ENCODE data around the gene ZSWIM2.

The ZSWIM2 gene

DNA sequence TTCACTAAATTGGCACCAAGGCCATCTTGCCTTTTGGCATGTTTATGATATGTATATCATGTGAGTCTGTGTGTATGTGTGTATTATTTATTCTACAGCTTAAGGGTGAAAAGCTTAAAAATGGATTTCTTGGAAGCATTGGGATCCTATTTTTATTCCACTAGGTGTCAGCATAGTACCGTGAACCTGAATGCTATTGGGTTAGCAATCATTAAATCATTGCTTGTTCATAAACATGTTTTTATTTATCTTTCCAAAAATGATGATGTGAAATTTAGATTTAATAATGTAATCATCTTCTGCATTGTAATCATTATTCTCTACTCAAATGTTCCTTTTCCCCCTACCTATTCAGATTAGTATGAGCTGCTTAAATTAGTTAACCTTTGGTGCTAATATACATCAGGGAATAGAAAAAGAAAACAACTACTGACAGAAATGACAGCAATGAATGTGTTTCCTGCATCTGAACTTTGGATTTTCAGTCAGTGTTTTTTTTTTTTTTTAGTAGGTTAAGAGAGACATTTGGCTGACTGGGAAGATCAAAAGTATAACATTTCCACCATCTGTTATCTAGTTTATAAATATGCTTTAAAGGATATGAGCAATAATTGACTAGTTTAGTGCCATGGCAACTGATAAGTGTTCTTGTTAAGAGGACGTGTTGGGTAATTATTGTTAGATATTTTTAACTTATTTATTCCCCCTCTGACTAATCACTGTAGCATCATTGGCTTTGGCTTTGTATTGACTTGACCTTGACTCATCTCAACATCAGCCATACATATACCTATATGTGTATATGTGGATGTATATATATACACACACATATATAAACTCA is 14.1 kb upstream of the ZSWIM2 start:
- Histone ChIP-seq H4K8ac (ENCODE audit: low read depth, low read length) (no peak overlapping the region), H3K9me3 (ENCODE audit: insufficient read depth, low read depth, low read length) (no peaks in the 10 kb centered on the region), H2BK12ac (ENCODE audit: low read length) (no peak overlapping the region), H3K14ac (ENCODE audit: low read length) (no peak overlapping the region), H3K79me1 (ENCODE audit: low read length) (no peaks in the 10 kb centered on the region), H3K79me2 (ENCODE audit: control insufficient read depth, insufficient read depth, low read length, poor library complexity) (no peaks in the 10 kb centered on the region), H3K27ac (ENCODE audit: low read depth, low read length) (no peak overlapping the region), H3K4me2 (ENCODE audit: low read length) (no peak overlapping the region), H3K4me3 (ENCODE audit: low read depth, low read length) (no peak overlapping the region), H3K27me3 (ENCODE audit: insufficient read depth, low read length) (no peaks in the 10 kb centered on the region), H4K91ac (ENCODE audit: low read depth, low read length) (no peak overlapping the region), H2BK120ac (ENCODE audit: insufficient read depth, low read length, poor library complexity) (no peak overlapping the region), H3K36me3 (ENCODE audit: control insufficient read depth in 1 of 2, insufficient read depth in 2 of 2, low read length in 2 of 2) (no peaks in the 10 kb centered on the region), H3K4me1 (ENCODE audit: control insufficient read depth in 1 of 2, insufficient read depth in 2 of 2, low read length in 2 of 2) (no peaks in the 10 kb centered on the region), H3K18ac (ENCODE audit: low read length) (no peak overlapping the region), H4K12ac (ENCODE audit: low read depth, low read length) (no peak overlapping the region), H3K4ac (ENCODE audit: low read depth, low read length) (no peak overlapping the region), H3K9ac (ENCODE audit: low read length) (no peak overlapping the region), H3K23ac (ENCODE audit: low read length) (no peak overlapping the region), H2BK5ac (ENCODE audit: low read depth, low read length, poor library complexity) (no peak overlapping the region), H2AFZ (ENCODE audit: insufficient read depth, low read length, poor library complexity) (no peak overlapping the region), H2AK5ac (ENCODE audit: low read length) (no peak overlapping the region)
- peak in 1 of 2 donors; percentile 68 for DNase-seq
- no CpG with 5 or more reads among the region's 2 CpGs for WGBS (ENCODE audit: extremely low coverage, insufficient coverage, insufficient read length)

DNA sequence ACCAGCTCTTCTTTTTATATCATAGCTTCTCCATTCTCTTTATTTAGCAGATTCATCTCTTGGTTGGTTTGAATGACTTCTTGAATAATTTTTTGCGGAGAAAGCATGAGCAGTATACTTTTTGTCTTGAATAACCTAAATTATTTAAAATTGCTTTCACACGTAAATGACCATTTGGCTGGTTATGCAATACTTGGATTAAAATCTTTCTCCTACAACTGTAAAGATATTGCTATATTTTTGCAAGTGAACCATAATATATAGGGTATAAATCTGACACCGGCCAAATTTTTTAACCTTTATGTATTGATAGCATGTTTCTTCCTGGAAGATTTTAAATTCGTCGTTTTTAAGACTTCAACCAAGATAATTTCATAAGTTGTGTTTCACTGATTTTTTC is 6.2 kb upstream of the ZSWIM2 start:
- Histone ChIP-seq H3K4me2 (ENCODE audit: low read length) (no peak overlapping the region), H3K4ac (ENCODE audit: low read depth, low read length) (no peak overlapping the region), H3K79me2 (ENCODE audit: control insufficient read depth, insufficient read depth, low read length, poor library complexity) (no peaks in the 10 kb centered on the region), H3K27me3 (ENCODE audit: insufficient read depth, low read length) (no peaks in the 10 kb centered on the region), H4K91ac (ENCODE audit: low read depth, low read length) (no peak overlapping the region), H3K18ac (ENCODE audit: low read length) (no peak overlapping the region), H3K9me3 (ENCODE audit: insufficient read depth, low read depth, low read length) (no peaks in the 10 kb centered on the region), H3K36me3 (ENCODE audit: control insufficient read depth in 1 of 2, insufficient read depth in 2 of 2, low read length in 2 of 2) (no peaks in the 10 kb centered on the region), H2BK12ac (ENCODE audit: low read length) (no peak overlapping the region), H3K79me1 (ENCODE audit: low read length) (no peaks in the 10 kb centered on the region), H3K23ac (ENCODE audit: low read length) (no peak overlapping the region), H3K4me3 (ENCODE audit: low read depth, low read length) (no peak overlapping the region), H2BK120ac (ENCODE audit: insufficient read depth, low read length, poor library complexity) (no peak overlapping the region), H2AFZ (ENCODE audit: insufficient read depth, low read length, poor library complexity) (no peak overlapping the region), H3K14ac (ENCODE audit: low read length) (no peak overlapping the region), H3K27ac (ENCODE audit: low read depth, low read length) (no peak overlapping the region), H2BK5ac (ENCODE audit: low read depth, low read length, poor library complexity) (no peak overlapping the region), H4K8ac (ENCODE audit: low read depth, low read length) (no peak overlapping the region), H3K4me1 (ENCODE audit: control insufficient read depth in 1 of 2, insufficient read depth in 2 of 2, low read length in 2 of 2) (peaks cover 2% of the 10 kb centered on the region in 2 experiments), H3K9ac (ENCODE audit: low read length) (no peak overlapping the region), H4K12ac (ENCODE audit: low read depth, low read length) (no peak overlapping the region), H2AK5ac (ENCODE audit: low read length) (no peak overlapping the region)
- no CpG with 5 or more reads among the region's 5 CpGs for WGBS (ENCODE audit: extremely low coverage, insufficient coverage, insufficient read length)
- DNase-seq: no peak

- Histone ChIP-seq H3K4ac (ENCODE audit: low read depth, low read length) (no peak overlapping the region), H2BK120ac (ENCODE audit: insufficient read depth, low read length, poor library complexity) (no peak overlapping the region), H2AFZ (ENCODE audit: insufficient read depth, low read length, poor library complexity) (no peak overlapping the region), H3K9me3 (ENCODE audit: insufficient read depth, low read depth, low read length) (no peaks in the 10 kb centered on the region), H3K4me2 (ENCODE audit: low read length) (no peak overlapping the region), H3K9ac (ENCODE audit: low read length) (no peak overlapping the region), H3K36me3 (ENCODE audit: control insufficient read depth in 1 of 2, insufficient read depth in 2 of 2, low read length in 2 of 2) (no peaks in the 10 kb centered on the region), H4K8ac (ENCODE audit: low read depth, low read length) (no peak overlapping the region), H3K23ac (ENCODE audit: low read length) (no peak overlapping the region), H3K14ac (ENCODE audit: low read length) (no peak overlapping the region), H3K4me3 (ENCODE audit: low read depth, low read length) (no peak overlapping the region), H3K18ac (ENCODE audit: low read length) (no peak overlapping the region), H3K27me3 (ENCODE audit: insufficient read depth, low read length) (no peaks in the 10 kb centered on the region), H2AK5ac (ENCODE audit: low read length) (no peak overlapping the region), H2BK5ac (ENCODE audit: low read depth, low read length, poor library complexity) (no peak overlapping the region), H3K79me1 (ENCODE audit: low read length) (no peaks in the 10 kb centered on the region), H3K27ac (ENCODE audit: low read depth, low read length) (no peak overlapping the region), H3K79me2 (ENCODE audit: control insufficient read depth, insufficient read depth, low read length, poor library complexity) (no peaks in the 10 kb centered on the region), H4K91ac (ENCODE audit: low read depth, low read length) (no peak overlapping the region), H4K12ac (ENCODE audit: low read depth, low read length) (no peak overlapping the region), H2BK12ac (ENCODE audit: low read length) (no peak overlapping the region), H3K4me1 (ENCODE audit: control insufficient read depth in 1 of 2, insufficient read depth in 2 of 2, low read length in 2 of 2) (peaks cover 2% of the 10 kb centered on the region in 2 experiments)
- peak in 1 of 2 donors; percentile 58 for DNase-seq
These were observed 5.0 kb upstream of the ZSWIM2 start for GRCh38 chr2:186853951-186854350.

- Histone ChIP-seq H2BK120ac (ENCODE audit: insufficient read depth, low read length, poor library complexity) (no peak overlapping the region), H3K27ac (ENCODE audit: low read depth, low read length) (no peak overlapping the region), H3K4ac (ENCODE audit: low read depth, low read length) (no peak overlapping the region), H3K79me1 (ENCODE audit: low read length) (peaks cover 3% of the 10 kb centered on the region), H2BK12ac (ENCODE audit: low read length) (no peak overlapping the region), H2AK5ac (ENCODE audit: low read length) (no peak overlapping the region), H3K9me3 (ENCODE audit: insufficient read depth, low read depth, low read length) (no peaks in the 10 kb centered on the region), H2AFZ (ENCODE audit: insufficient read depth, low read length, poor library complexity) (no peak overlapping the region), H3K9ac (ENCODE audit: low read length) (no peak overlapping the region), H3K23ac (ENCODE audit: low read length) (no peak overlapping the region), H2BK5ac (ENCODE audit: low read depth, low read length, poor library complexity) (no peak overlapping the region), H3K36me3 (ENCODE audit: control insufficient read depth in 1 of 2, insufficient read depth in 2 of 2, low read length in 2 of 2) (no peaks in the 10 kb centered on the region), H3K18ac (ENCODE audit: low read length) (no peak overlapping the region), H4K91ac (ENCODE audit: low read depth, low read length) (no peak overlapping the region), H4K12ac (ENCODE audit: low read depth, low read length) (no peak overlapping the region), H3K4me3 (ENCODE audit: low read depth, low read length) (no peak overlapping the region), H4K8ac (ENCODE audit: low read depth, low read length) (no peak overlapping the region), H3K4me1 (ENCODE audit: control insufficient read depth in 1 of 2, insufficient read depth in 2 of 2, low read length in 2 of 2) (peaks cover 4 to 6% of the 10 kb centered on the region in 2 experiments), H3K14ac (ENCODE audit: low read length) (no peak overlapping the region), H3K4me2 (ENCODE audit: low read length) (no peak overlapping the region), H3K79me2 (ENCODE audit: control insufficient read depth, insufficient read depth, low read length, poor library complexity) (no peaks in the 10 kb centered on the region), H3K27me3 (ENCODE audit: insufficient read depth, low read length) (no peaks in the 10 kb centered on the region)
- WGBS (ENCODE audit: extremely low coverage, insufficient coverage, insufficient read length): no CpG with 5 or more reads among the region's 5 CpGs
- no peak for DNase-seq
These were observed 3.5 kb upstream of the ZSWIM2 start for GRCh38 chr2:186852508-186852907.
